K562 (cell line): ENCODE measurements around the gene ZNF609. TPM values are rescaled to one million over a fixed set of nuclear protein-coding genes. Genes with fewer than 3 reads are reported as not detected.

Experiments used
- ATAC-seq: fragments of 200-7000 bp; cut with Tn5 transposase; 3 replicates; pipeline ENCODE4 v1.9.1; 2020; ENCODE audit warnings: moderate library complexity
- BruUV-seq: library from RNA; stranded (reverse); fragments of 400-500 nt; replicated peaks from 2 replicates; lab custom pipeline; 2021; lab: Mats Ljungman, UMichigan
- CTCF ChIA-PET: fragments of 300-600 bp; formaldehyde crosslinking; extraction: SDS; loops from one replicate; lab custom pipeline; 2021; ENCODE audit warnings: low intra/inter-chr PET ratio; lab: Yijun Ruan, JAX
- POLR2A ChIA-PET: fragments of 300-600, 350-650 bp; sonication (Branson Sonifier 250); formaldehyde crosslinking; extraction: SDS; loops from one replicate; lab custom pipeline; 2021; ENCODE audit warnings: antibody characterized with exemption, inconsistent platforms; lab: Yijun Ruan, JAX
- DNase-seq, 4 experiments: peaks; one replicate each; pipeline versions ENCODE4 v3.0.0 to v3.0.0-alpha.2; 2011 to 2018; ENCODE audit warnings: low spot score in 3 of 4, mixed read lengths in 3 of 4; ENCODE audit errors: extremely low read depth in 1 of 4
- FAIRE-seq: peaks from 2 replicates; lab custom pipeline; 2011; peaks lifted over from hg19 to GRCh38; lab: Jason Lieb, UNC
- H2AFZ ChIP-seq: 2 replicates; pipeline ENCODE4 v1.6.0; 2011; ENCODE audit warnings: low read depth, low read length, control low read depth, inconsistent platforms
- H3K27ac ChIP-seq: fragments of 200-600 bp; 3 replicates; pipeline ENCODE4 v1.8.0; 2011; ENCODE audit warnings: low read depth, mild to moderate bottlenecking, control low read depth, inconsistent platforms, low read length, moderate library complexity, mixed read lengths; ENCODE audit errors: extremely low read depth
- H3K27me3 ChIP-seq, 2 experiments: fragments of 300-600 bp in 1 of 2; 2 replicates in 1 of 2; 3 replicates in 1 of 2; pipeline versions ENCODE4 v1.6.0 to v1.8.0; 2011; ENCODE audit warnings: inconsistent platforms in 2 of 2, low read length in 2 of 2, mild to moderate bottlenecking in 1 of 2, mixed read lengths in 1 of 2, moderate library complexity in 1 of 2; ENCODE audit not compliant: control insufficient read depth in 2 of 2, insufficient read depth in 2 of 2
- H3K36me3 ChIP-seq: fragments of 300-600 bp; 3 replicates; pipeline ENCODE4 v1.8.0; 2011; ENCODE audit warnings: mild to moderate bottlenecking, low read length, inconsistent platforms; ENCODE audit not compliant: control insufficient read depth, insufficient read depth
- H3K4me1 ChIP-seq, 2 experiments: fragments of 200-600 bp in 1 of 2; replicated peaks in 1 of 2; 2 replicates in 1 of 2; 3 replicates in 1 of 2; pipeline versions ENCODE4 v1.5.1 to v1.8.0; 2011; ENCODE audit warnings: inconsistent platforms in 2 of 2, low read length in 2 of 2, mild to moderate bottlenecking in 1 of 2, mixed read lengths in 1 of 2, moderate library complexity in 1 of 2; ENCODE audit not compliant: control insufficient read depth in 2 of 2, insufficient read depth in 2 of 2
- H3K4me2 ChIP-seq: 2 replicates; pipeline ENCODE4 v1.6.1; 2011; ENCODE audit warnings: low read length, control low read depth, inconsistent platforms, mixed read lengths; ENCODE audit not compliant: insufficient read depth
- H3K4me3 ChIP-seq: fragments of 200-600 bp; sonication (generic), shearing (Covaris generic); 2 replicates; pipeline ENCODE4 v1.5.1; 2016; ENCODE audit warnings: control low read depth, inconsistent platforms
- H3K79me2 ChIP-seq: fragments of 200-600 bp; 3 replicates; pipeline ENCODE4 v1.8.0; 2011; ENCODE audit warnings: low read length, inconsistent platforms; ENCODE audit not compliant: control insufficient read depth, insufficient read depth
- H3K9ac ChIP-seq, 2 experiments: 2 replicates each; pipeline versions ENCODE4 v1.6.0 to v1.6.1; 2011; ENCODE audit warnings: low read depth in 2 of 2, low read length in 2 of 2, control low read depth in 1 of 2, inconsistent platforms in 1 of 2, mild to moderate bottlenecking in 1 of 2, mixed read lengths in 1 of 2; ENCODE audit not compliant: insufficient read depth in 1 of 2
- H3K9me1 ChIP-seq: one replicate; pipeline ENCODE4 v1.6.0; 2011; ENCODE audit warnings: inconsistent platforms, mild to moderate bottlenecking, low read length, moderate library complexity; ENCODE audit not compliant: control insufficient read depth, insufficient read depth
- H3K9me3 ChIP-seq: replicated peaks from 2 replicates; pipeline ENCODE4 v1.5.1; 2011; ENCODE audit warnings: low read depth, low read length, inconsistent platforms; ENCODE audit not compliant: control insufficient read depth, insufficient read depth
- H4K20me1 ChIP-seq: replicated peaks from 2 replicates; pipeline ENCODE4 v1.6.1; 2011; ENCODE audit warnings: low read length, inconsistent platforms, mixed read lengths; ENCODE audit not compliant: control insufficient read depth, insufficient read depth
- ARID1B ChIP-seq: fragments of 450-650 bp; IDR thresholded peaks from 2 replicates; pipeline ENCODE4 v1.6.1; 2016; ENCODE audit warnings: antibody characterized with exemption, mild to moderate bottlenecking, inconsistent platforms
- KDM2B ChIP-seq: fragments of 250-450 bp; sonication (Bioruptor Pico); IDR thresholded peaks from 2 replicates; pipeline ENCODE4 v1.8.0; 2021; ENCODE audit warnings: mild to moderate bottlenecking, moderate library complexity
- MYC ChIP-seq, 2 experiments: fragments of 250-450 bp in 1 of 2; sonication (Bioruptor Pico) in 1 of 2; IDR thresholded peaks; 2 replicates each; pipeline versions ENCODE4 v1.5.1 to v1.6.1; 2012 to 2021; ENCODE audit warnings: low read depth in 2 of 2, borderline replicate concordance in 1 of 2, improper control_type of control experiment in 1 of 2, low read length in 1 of 2, mild to moderate bottlenecking in 1 of 2, moderate library complexity in 1 of 2
- TCFL5 ChIP-seq: fragments of 250-450 bp; sonication (Bioruptor Pico); conservative IDR thresholded peaks from 2 replicates; pipeline ENCODE4 v1.6.1; 2021; ENCODE audit warnings: mild to moderate bottlenecking, moderate library complexity, matching md5 sums
- ZNF609 ChIP-seq: sonication (generic); formaldehyde crosslinking; IDR thresholded peaks from 2 replicates; pipeline ENCODE4 v1.8.1; 2023; ENCODE audit warnings: missing genetic modification reagents, mild to moderate bottlenecking, borderline replicate concordance
- in situ Hi-C: fragments of 300-500 bp; cut with MboI; formaldehyde crosslinking; loops from 4 replicates; pipeline ENCODE4 v1.15.0; 2018; ENCODE audit warnings: inconsistent platforms, mixed read lengths
- intact Hi-C: fragments of 100-400 bp; cut with micrococcal nuclease; formaldehyde crosslinking; loops from 2 replicates; pipeline ENCODE4 v1.14.2; 2022
- polyA plus RNA-seq, 8 experiments: library from polyadenylated mRNA; depleted of rRNA in 4 of 8; stranded (reverse) in 5 of 8; unstranded in 3 of 8; fragments of >200 nt; fragmentation: Nextera tagmentation in 2 of 8; fragmentation: Illumina TruSeq in 1 of 8; extraction: Ambion mirVana in 2 of 8; extraction: Trizol in 1 of 8; gene quantifications; 2 replicates each; pipeline versions ENCODE4 v1.2.1 to v1.2.3, GENCODE V29; 2011 to 2014; ENCODE audit warnings: inconsistent platforms in 1 of 8, missing spikeins in 1 of 8
- total RNA-seq, 7 experiments: library from RNA; depleted of rRNA in 6 of 7; stranded (reverse); fragments of >200 nt in 6 of 7; fragmentation: Illumina TruSeq in 2 of 7; extraction: Trizol in 2 of 7; gene quantifications; 2 replicates each; pipeline versions ENCODE4 v1.2.1 to v1.2.3, GENCODE V29; 2011 to 2021; ENCODE audit warnings: low replicate concordance in 1 of 7

Gene ZNF609
- total and polyA plus RNA-seq, 9 of the 15 experiments (the other 6 are each of a cell fraction or from before 2014, with no cell fraction given), result 3.0 to 38.7 (median 17.8) TPM

- CTCF ChIA-PET, result no interaction called here
Observed at GRCh38 chr15:64483749-64484148, 23.4 kb downstream of the ZNF609 start.

More at GRCh38 chr15:64483749-64484148, 23.4 kb downstream of the ZNF609 start:
- H3K9ac ChIP-seq, result no peak overlapping the region
- BruUV-seq, result no TSS peak
- peaks cover 30% of the 10 kb centered on the region for H3K36me3 ChIP-seq
- TF ChIP-seq TCFL5 (CRISPR knock-in tag), result no peak
- TF ChIP-seq ARID1B, result no peak
- TF ChIP-seq KDM2B (CRISPR knock-in tag), result no peak
- TF ChIP-seq MYC (IDR thresholded peaks at IDR 0.05; ENCODE audit: low read depth, low read length), result no peak
- no peak for TF ChIP-seq MYC (CRISPR knock-in tag; IDR thresholded peaks at IDR 0.05; ENCODE audit: borderline replicate concordance, low read depth)
- no peak for TF ChIP-seq ZNF609 (CRISPR knock-in tag)
- H4K20me1 ChIP-seq, result peaks cover 3% of the 10 kb centered on the region; the same call in 1 of the 2 replicates
- intact Hi-C loops, result no loop called here
- in situ Hi-C loops, result no loop called here
- H3K9me3 ChIP-seq, result no peaks in the 10 kb centered on the region
- H3K4me1 ChIP-seq, result no peaks in the 10 kb centered on the region; a peak in 1 of 5 replicates
- POLR2A ChIA-PET, result interaction anchor here (1.0 to 8.6 kb wide), 5 partner anchors 11 to 168 kb away, joined by 3 to 38 read pairs (median 4); no protein-coding TSS in a partner anchor
- no peaks in the 10 kb centered on the region for H3K9me1 ChIP-seq
- H3K27me3 ChIP-seq, result no peaks in the 10 kb centered on the region
- ATAC-seq (no peak), FAIRE-seq (no peak), DNase-seq (no peak)
- H3K4me3 ChIP-seq, result no peak overlapping the region
- no peak overlapping the region for H2AFZ ChIP-seq
- no peak overlapping the region for H3K4me2 ChIP-seq
- H3K79me2 ChIP-seq, result peaks cover 47% of the 10 kb centered on the region
- no peak overlapping the region for H3K27ac ChIP-seq
